ENCODE results near the gene SOX6.

GRCh38 chr11:16271258-16271657 is 85.1 kb downstream of the SOX6 start:
- TF ChIP-seq CTCF (IDR thresholded peaks at IDR 0.05; ENCODE audit: low read depth, low read length, poor library complexity, severe bottlenecking): no peak
- no peak for TF ChIP-seq EZH2phosphoT487 (IDR thresholded peaks at IDR 0.05; ENCODE audit: borderline replicate concordance, low read length)
